WTC11 (cell line): ENCODE data around the gene OR51B2.

Experiments used
- SP1 ChIP-seq: sonication (generic); formaldehyde crosslinking; conservative IDR thresholded peaks from 2 replicates; pipeline ENCODE4 v1.8.1; 2022; ENCODE audit warnings: missing genetic modification reagents
- ZNF138 ChIP-seq: sonication (generic); formaldehyde crosslinking; conservative IDR thresholded peaks from 2 replicates; pipeline ENCODE4 v1.8.1; 2022; ENCODE audit warnings: mild to moderate bottlenecking, moderate library complexity, missing genetic modification reagents
- TF ChIP-seq, protein P1 (sequence below): fragments of 200-600 bp; IDR thresholded peaks from 2 replicates; pipeline ENCODE4 v1.8.0; 2022; ENCODE audit warnings: antibody characterized with exemption
- TF ChIP-seq, protein P2 (sequence below): sonication (generic); formaldehyde crosslinking; IDR thresholded peaks from 2 replicates; pipeline ENCODE4 v1.8.1; 2023; ENCODE audit warnings: mild to moderate bottlenecking, missing genetic modification reagents, borderline replicate concordance
- TF ChIP-seq, protein P3 (sequence below): sonication (generic); formaldehyde crosslinking; IDR thresholded peaks from 2 replicates; pipeline ENCODE4 v1.8.1; 2022; ENCODE audit warnings: low read depth, missing genetic modification reagents, borderline replicate concordance
- TF ChIP-seq, protein P4 (sequence below): sonication (generic); formaldehyde crosslinking; conservative IDR thresholded peaks from 2 replicates; pipeline ENCODE4 v1.8.1; 2022; ENCODE audit warnings: mild to moderate bottlenecking, missing genetic modification reagents
- TF ChIP-seq, protein P5 (sequence below): fragments of 250-450 bp; sonication (Bioruptor Pico); IDR thresholded peaks from 2 replicates; pipeline ENCODE4 v1.9.0; 2021; ENCODE audit warnings: mild to moderate bottlenecking

DNA sequence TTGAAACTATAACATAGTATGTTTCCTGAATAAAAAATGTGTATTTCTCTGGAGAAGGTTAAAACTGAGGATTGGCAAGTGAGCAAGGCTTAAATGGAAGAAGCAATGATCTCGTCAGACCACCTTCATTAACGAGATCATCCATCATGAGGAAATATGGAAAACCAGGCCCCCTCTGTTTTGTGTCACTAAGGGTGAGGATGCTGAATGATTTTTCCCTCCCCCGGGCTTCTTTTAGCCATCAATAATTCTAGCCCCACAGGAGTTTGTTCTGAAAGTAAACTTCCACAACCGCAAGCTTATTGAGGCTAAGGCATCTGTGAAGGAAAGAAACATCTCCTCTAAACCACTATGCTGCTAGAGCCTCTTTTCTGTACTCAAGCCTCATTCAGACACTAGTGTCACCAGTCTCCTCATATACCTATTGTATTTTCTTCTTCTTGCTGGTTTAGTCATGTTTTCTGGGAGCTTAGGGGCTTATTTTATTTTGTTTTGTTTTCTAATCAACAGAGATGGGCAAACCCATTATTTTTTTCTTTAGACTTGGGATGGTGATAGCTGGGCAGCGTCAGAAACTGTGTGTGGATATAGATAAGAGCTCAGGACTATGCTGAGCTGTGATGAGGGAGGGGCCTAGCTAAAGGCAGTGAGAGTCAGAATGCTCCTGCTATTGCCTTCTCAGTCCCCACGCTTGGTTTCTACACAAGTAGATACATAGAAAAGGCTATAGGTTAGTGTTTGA lies 48.6 kb downstream of the OR51B2 start:
- TF ChIP-seq, protein P1, sequence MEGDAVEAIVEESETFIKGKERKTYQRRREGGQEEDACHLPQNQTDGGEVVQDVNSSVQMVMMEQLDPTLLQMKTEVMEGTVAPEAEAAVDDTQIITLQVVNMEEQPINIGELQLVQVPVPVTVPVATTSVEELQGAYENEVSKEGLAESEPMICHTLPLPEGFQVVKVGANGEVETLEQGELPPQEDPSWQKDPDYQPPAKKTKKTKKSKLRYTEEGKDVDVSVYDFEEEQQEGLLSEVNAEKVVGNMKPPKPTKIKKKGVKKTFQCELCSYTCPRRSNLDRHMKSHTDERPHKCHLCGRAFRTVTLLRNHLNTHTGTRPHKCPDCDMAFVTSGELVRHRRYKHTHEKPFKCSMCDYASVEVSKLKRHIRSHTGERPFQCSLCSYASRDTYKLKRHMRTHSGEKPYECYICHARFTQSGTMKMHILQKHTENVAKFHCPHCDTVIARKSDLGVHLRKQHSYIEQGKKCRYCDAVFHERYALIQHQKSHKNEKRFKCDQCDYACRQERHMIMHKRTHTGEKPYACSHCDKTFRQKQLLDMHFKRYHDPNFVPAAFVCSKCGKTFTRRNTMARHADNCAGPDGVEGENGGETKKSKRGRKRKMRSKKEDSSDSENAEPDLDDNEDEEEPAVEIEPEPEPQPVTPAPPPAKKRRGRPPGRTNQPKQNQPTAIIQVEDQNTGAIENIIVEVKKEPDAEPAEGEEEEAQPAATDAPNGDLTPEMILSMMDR, result no peak
- TF ChIP-seq, protein P2, sequence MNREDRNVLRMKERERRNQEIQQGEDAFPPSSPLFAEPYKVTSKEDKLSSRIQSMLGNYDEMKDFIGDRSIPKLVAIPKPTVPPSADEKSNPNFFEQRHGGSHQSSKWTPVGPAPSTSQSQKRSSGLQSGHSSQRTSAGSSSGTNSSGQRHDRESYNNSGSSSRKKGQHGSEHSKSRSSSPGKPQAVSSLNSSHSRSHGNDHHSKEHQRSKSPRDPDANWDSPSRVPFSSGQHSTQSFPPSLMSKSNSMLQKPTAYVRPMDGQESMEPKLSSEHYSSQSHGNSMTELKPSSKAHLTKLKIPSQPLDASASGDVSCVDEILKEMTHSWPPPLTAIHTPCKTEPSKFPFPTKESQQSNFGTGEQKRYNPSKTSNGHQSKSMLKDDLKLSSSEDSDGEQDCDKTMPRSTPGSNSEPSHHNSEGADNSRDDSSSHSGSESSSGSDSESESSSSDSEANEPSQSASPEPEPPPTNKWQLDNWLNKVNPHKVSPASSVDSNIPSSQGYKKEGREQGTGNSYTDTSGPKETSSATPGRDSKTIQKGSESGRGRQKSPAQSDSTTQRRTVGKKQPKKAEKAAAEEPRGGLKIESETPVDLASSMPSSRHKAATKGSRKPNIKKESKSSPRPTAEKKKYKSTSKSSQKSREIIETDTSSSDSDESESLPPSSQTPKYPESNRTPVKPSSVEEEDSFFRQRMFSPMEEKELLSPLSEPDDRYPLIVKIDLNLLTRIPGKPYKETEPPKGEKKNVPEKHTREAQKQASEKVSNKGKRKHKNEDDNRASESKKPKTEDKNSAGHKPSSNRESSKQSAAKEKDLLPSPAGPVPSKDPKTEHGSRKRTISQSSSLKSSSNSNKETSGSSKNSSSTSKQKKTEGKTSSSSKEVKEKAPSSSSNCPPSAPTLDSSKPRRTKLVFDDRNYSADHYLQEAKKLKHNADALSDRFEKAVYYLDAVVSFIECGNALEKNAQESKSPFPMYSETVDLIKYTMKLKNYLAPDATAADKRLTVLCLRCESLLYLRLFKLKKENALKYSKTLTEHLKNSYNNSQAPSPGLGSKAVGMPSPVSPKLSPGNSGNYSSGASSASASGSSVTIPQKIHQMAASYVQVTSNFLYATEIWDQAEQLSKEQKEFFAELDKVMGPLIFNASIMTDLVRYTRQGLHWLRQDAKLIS, result no peak
- no peak for TF ChIP-seq ZNF138 (CRISPR knock-in tag)
- no peak for TF ChIP-seq SP1 (CRISPR knock-in tag)
- TF ChIP-seq, protein P3, sequence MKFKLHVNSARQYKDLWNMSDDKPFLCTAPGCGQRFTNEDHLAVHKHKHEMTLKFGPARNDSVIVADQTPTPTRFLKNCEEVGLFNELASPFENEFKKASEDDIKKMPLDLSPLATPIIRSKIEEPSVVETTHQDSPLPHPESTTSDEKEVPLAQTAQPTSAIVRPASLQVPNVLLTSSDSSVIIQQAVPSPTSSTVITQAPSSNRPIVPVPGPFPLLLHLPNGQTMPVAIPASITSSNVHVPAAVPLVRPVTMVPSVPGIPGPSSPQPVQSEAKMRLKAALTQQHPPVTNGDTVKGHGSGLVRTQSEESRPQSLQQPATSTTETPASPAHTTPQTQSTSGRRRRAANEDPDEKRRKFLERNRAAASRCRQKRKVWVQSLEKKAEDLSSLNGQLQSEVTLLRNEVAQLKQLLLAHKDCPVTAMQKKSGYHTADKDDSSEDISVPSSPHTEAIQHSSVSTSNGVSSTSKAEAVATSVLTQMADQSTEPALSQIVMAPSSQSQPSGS (CRISPR knock-in tag), result no peak
- TF ChIP-seq, protein P4, sequence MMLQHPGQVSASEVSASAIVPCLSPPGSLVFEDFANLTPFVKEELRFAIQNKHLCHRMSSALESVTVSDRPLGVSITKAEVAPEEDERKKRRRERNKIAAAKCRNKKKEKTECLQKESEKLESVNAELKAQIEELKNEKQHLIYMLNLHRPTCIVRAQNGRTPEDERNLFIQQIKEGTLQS (CRISPR knock-in tag), result no peak
- TF ChIP-seq, protein P5, sequence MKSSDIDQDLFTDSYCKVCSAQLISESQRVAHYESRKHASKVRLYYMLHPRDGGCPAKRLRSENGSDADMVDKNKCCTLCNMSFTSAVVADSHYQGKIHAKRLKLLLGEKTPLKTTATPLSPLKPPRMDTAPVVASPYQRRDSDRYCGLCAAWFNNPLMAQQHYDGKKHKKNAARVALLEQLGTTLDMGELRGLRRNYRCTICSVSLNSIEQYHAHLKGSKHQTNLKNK (CRISPR knock-in tag), result no peak
